Pancreas (tissue), 10 donors: Measurements from ENCODE around the gene L3MBTL1. TPM values are rescaled to one million over a fixed set of nuclear protein-coding genes. Genes with fewer than 3 reads are reported as not detected.

Source experiments
- ATAC-seq, 4 donors: fragments of 200-7000 bp; cut with Tn5 transposase; one replicate each; pipeline versions ENCODE4 v1.8.0 to v1.9.1; 2020; ENCODE audit warnings: mild to moderate bottlenecking in 4 of 4, moderate library complexity in 4 of 4
- DNase-seq, 6 donors: peaks; one replicate each; pipeline ENCODE4 v3.0.0-alpha.2; 2020
- FAIRE-seq: peaks from 2 replicates; lab custom pipeline; 2012; peaks lifted over from hg19 to GRCh38; lab: Jason Lieb, UNC
- H3K27ac ChIP-seq, 4 donors: fragments of 200-600 bp; sonication (generic); 1 replicate in 3 of 4; 2 replicates in 1 of 4; pipeline versions ENCODE4 v1.5.0 to v1.8.0; 2020
- H3K27me3 ChIP-seq, 4 donors: fragments of 200-600 bp; one replicate each; pipeline ENCODE4 v1.8.0; 2021
- H3K36me3 ChIP-seq, 3 donors: fragments of 200-600 bp; sonication (generic) in 1 of 3; one replicate each; pipeline versions ENCODE4 v1.5.0 to v1.8.0; 2020 to 2021
- H3K4me1 ChIP-seq, 3 donors: fragments of 200-600 bp; one replicate each; pipeline ENCODE4 v1.8.0; 2021
- H3K4me3 ChIP-seq, 4 donors: fragments of 200-600 bp; sonication (generic) in 2 of 4; one replicate each; pipeline versions ENCODE4 v1.5.0 to v1.8.0; 2020 to 2021
- H3K9me3 ChIP-seq, 4 donors: fragments of 200-600 bp; one replicate each; pipeline ENCODE4 v1.8.0; 2021
- WGBS, 2 donors: extraction: QIAGEN DNeasy Blood & Tissue Kit; methylation state at CpG; one replicate each; pipeline ENCODE4 v1.1.7; 2013; 5-methylcytosine and 5-hydroxymethylcytosine counted together
- intact Hi-C, 3 donors: fragments of 100-400 bp; cut with DNase I; formaldehyde crosslinking; loops; one replicate each; pipeline versions ENCODE4 v1.11.1 to v1.14.2; 2022
- polyA plus RNA-seq, 2 donors: library from polyadenylated mRNA; stranded (reverse); fragments of 200-250 nt; gene quantifications; one replicate each; pipeline ENCODE4 v1.2.3, GENCODE V29; 2013
- total RNA-seq, 6 donors: library from RNA; stranded (reverse); fragmentation: NEBNext Ultra II Directional in 4 of 6; extraction: Animal tissue kit (Norgen Biotek cat#: 25700) in 4 of 6; gene quantifications; one replicate each; pipeline versions ENCODE4 v1.2.1 to v1.2.4, GENCODE V29; 2021 to 2023
- TF ChIP-seq, protein P1 (sequence below), 4 donors: fragments of 200-600 bp; sonication (generic) in 3 of 4; IDR thresholded peaks; one replicate each; pipeline versions ENCODE4 v1.5.0 to v1.8.0; 2021; ENCODE audit warnings: antibody characterized with exemption in 4 of 4
- donor health status: healthy with polysubstance abuse.
- donor health status: DM: no; HTN: no; CAD: no; lungs with moderate emphysema.
- donor health status: DM: no; HTN: no; CAD: no.
- donor health status: control.
- donor health status: control.
- donor health status: Bipolar disorder and iron deficiency.
- donor health status: DM: yes; HTN: yes; CAD: no.
- donor health status: DM: no; HTN: no; CAD: no.
- donor health status: DM: no; HTN: no; CAD: no.
- donor health status: DM: yes; HTN: yes; CAD: no.

The L3MBTL1 gene
- total and polyA plus RNA-seq, 8 donors = 3.4 to 10.7 (median 5.6) TPM

DNA sequence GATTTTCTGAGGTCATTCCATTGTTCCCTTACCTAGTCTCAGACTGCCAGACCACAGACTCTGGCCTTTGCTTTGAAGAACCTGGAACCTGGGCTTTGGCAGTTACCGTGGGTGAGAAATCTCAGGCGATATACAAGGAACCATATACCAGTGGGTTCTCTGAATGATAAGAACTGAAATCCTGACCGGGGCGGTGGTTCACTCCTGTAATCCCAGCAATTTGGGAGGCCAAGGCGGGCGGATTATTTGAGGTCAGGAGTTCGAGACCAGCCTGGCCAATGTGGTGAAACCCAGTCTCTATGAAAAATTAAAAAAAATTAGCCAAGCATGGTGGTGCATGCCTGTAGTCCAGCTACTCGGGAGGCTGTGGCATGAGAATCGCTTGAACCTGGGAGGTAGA, 37.0 kb downstream of the L3MBTL1 start:
- intact Hi-C loops = no loop called here
- H3K9me3 ChIP-seq = no peaks in the 10 kb centered on the region

GRCh38 chr20:43545837-43546578, 38.5 kb downstream of the L3MBTL1 start:
- TF ChIP-seq, protein P1, sequence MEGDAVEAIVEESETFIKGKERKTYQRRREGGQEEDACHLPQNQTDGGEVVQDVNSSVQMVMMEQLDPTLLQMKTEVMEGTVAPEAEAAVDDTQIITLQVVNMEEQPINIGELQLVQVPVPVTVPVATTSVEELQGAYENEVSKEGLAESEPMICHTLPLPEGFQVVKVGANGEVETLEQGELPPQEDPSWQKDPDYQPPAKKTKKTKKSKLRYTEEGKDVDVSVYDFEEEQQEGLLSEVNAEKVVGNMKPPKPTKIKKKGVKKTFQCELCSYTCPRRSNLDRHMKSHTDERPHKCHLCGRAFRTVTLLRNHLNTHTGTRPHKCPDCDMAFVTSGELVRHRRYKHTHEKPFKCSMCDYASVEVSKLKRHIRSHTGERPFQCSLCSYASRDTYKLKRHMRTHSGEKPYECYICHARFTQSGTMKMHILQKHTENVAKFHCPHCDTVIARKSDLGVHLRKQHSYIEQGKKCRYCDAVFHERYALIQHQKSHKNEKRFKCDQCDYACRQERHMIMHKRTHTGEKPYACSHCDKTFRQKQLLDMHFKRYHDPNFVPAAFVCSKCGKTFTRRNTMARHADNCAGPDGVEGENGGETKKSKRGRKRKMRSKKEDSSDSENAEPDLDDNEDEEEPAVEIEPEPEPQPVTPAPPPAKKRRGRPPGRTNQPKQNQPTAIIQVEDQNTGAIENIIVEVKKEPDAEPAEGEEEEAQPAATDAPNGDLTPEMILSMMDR (IDR thresholded peaks at IDR 0.05) = no peak
- Histone ChIP-seq H3K36me3 (no peaks in the 10 kb centered on the region), H3K27me3 (no peaks in the 10 kb centered on the region), H3K4me1 (no peaks in the 10 kb centered on the region), H3K4me3 (no peak overlapping the region), H3K9me3 (no peaks in the 10 kb centered on the region), H3K27ac (no peak overlapping the region)
- FAIRE-seq (no peak), ATAC-seq (no peak), DNase-seq (no peak)
- intact Hi-C loops = no loop called here
- 88% methylated on average over 4 of the region's 4 CpGs for WGBS, 2 donors

More for the DNA sequence above, 37.0 kb downstream of the L3MBTL1 start:
- Histone ChIP-seq H3K4me1 (peaks cover 0 to 3% (median 0%) of the 10 kb centered on the region in 3 donors), H3K4me3 (no peak overlapping the region), H3K36me3 (no peaks in the 10 kb centered on the region), H3K27me3 (no peaks in the 10 kb centered on the region), H3K27ac (no peak overlapping the region)
- DNase-seq (no peak), FAIRE-seq (no peak), ATAC-seq (no peak)
- TF ChIP-seq, protein P1 (IDR thresholded peaks at IDR 0.05) = no peak
- WGBS, 2 donors = 89 to 92% methylated on average over 9 of the region's 9 CpGs

- FAIRE-seq (no peak), ATAC-seq (no peak), DNase-seq (no peak)
- H3K9me3 ChIP-seq = no peaks in the 10 kb centered on the region
- intact Hi-C loops = no loop called here
- WGBS, 2 donors = 73 to 75% methylated on average over 5 of the region's 5 CpGs
- H3K36me3 ChIP-seq = no peaks in the 10 kb centered on the region
- no peak overlapping the region for H3K27ac ChIP-seq
- TF ChIP-seq, protein P1 (IDR thresholded peaks at IDR 0.05) = no peak
- no peak overlapping the region for H3K4me3 ChIP-seq
- H3K27me3 ChIP-seq = no peaks in the 10 kb centered on the region
- H3K4me1 ChIP-seq = no peaks in the 10 kb centered on the region
Measured at GRCh38 chr20:43548273-43548880, 40.9 kb downstream of the L3MBTL1 start.

GRCh38 chr20:43549416-43550065, 42.0 kb downstream of the L3MBTL1 start:
- no peak overlapping the region for H3K4me3 ChIP-seq
- 92 to 96% methylated on average over 4 of the region's 4 CpGs for WGBS, 2 donors
- ATAC-seq (no peak), FAIRE-seq (no peak), DNase-seq (peak in 1 of 6 donors; percentile 21)
- no peaks in the 10 kb centered on the region for H3K9me3 ChIP-seq
- intact Hi-C loops = no loop called here
- H3K4me1 ChIP-seq = no peaks in the 10 kb centered on the region
- no peak overlapping the region for H3K27ac ChIP-seq
- TF ChIP-seq, protein P1 (IDR thresholded peaks at IDR 0.05) = no peak
- H3K27me3 ChIP-seq = no peaks in the 10 kb centered on the region
- H3K36me3 ChIP-seq = no peaks in the 10 kb centered on the region
